Measurements from ENCODE around the gene CD6.

Gene CD6

DNA sequence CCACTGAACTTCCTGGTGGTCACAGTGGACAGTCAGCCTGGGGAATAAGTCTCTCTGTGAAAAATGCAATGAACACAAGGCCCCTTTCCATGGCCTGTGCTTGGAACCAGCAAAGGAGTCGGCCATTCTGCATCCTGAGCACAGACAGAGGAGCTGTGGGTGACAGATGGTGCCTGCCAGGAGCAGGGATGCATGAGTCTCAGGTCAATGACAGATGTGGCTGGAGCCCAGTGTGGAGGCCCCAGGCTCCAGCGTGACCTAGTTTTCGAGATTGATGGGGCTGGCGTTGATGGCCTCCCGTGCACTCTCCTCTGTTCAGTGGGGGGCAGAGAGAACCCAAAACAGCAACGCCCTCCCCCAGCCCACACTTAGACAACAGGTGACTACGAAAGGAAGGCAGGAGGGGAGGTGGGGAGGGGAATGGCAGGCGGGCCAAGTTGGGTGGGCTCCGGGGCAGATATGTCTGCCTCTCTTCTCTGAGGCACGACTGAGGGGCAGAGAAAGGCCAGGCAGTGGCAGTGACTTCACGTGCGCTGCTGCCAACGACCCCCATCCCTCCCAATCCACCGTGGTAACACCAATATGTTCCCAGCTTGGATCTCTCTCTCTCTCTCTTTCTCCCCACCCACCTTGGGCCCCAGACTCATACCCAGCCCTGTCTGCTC lies 96.4 kb downstream of the CD6 start:
- Histone ChIP-seq H3K4me3 (ENCODE audit: low read length) (no peak overlapping the region), H3K27ac (ENCODE audit: low read depth, low read length) (no peak overlapping the region), H3K27me3 (ENCODE audit: control insufficient read depth, insufficient read depth, low read length) (no peaks in the 10 kb centered on the region), H3K9ac (ENCODE audit: low read length) (no peak overlapping the region), H3K4me1 (ENCODE audit: control insufficient read depth, insufficient read depth, low read length) (peaks cover 14% of the 10 kb centered on the region), H3K36me3 (ENCODE audit: control insufficient read depth, insufficient read depth, low read length) (no peaks in the 10 kb centered on the region)

DNA sequence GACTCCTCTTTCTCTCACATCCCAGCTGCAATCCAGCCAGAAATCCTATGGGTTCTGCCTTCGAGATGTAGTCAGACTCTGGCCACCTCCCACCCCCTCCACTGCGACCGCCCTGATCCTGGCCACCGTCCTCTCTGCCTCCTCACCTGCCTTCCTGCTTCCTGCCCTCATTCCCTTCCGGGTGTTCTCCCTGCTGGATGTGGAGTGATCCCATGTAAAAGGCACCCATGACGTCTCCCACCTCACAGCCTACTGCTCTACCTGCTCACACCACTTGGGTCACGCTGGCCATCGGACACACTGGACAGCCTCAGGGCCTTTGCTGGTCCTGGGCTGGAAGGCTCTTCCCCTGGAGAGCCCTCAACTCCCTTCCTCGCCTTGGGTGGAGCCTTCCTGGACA lies 97.1 kb downstream of the CD6 start:
- no peak overlapping the region for H3K27ac ChIP-seq (ENCODE audit: low read depth, low read length)
- no peaks in the 10 kb centered on the region for H3K36me3 ChIP-seq (ENCODE audit: control insufficient read depth, insufficient read depth, low read length)
- no peak overlapping the region for H3K9ac ChIP-seq (ENCODE audit: low read length)
- H3K4me3 ChIP-seq (ENCODE audit: low read length): no peak overlapping the region
- peaks cover 15% of the 10 kb centered on the region for H3K4me1 ChIP-seq (ENCODE audit: control insufficient read depth, insufficient read depth, low read length)
- no peaks in the 10 kb centered on the region for H3K27me3 ChIP-seq (ENCODE audit: control insufficient read depth, insufficient read depth, low read length)

DNA sequence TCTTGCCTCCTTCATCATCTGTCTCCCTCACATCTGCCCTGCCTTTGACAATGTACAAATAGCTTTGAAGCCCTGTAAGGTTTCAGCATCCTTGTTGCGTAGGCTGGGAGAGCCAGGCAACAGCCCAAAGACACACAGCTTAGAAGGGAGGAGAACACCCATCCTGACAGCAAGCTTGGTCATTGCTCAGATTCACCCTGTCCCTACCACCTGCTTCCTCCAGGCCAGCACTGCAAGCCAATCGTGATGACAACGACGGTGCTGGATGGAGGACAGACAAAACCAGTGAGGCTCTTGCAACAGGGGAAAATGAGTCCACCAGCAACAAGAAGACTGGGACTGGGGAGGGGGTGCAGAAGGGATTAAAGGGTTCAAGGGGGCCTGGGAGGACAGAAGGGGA lies 97.9 kb downstream of the CD6 start:
- no peaks in the 10 kb centered on the region for H3K27me3 ChIP-seq (ENCODE audit: control insufficient read depth, insufficient read depth, low read length)
- peaks cover 15% of the 10 kb centered on the region for H3K4me1 ChIP-seq (ENCODE audit: control insufficient read depth, insufficient read depth, low read length)
- no peak overlapping the region for H3K9ac ChIP-seq (ENCODE audit: low read length)
- H3K4me3 ChIP-seq (ENCODE audit: low read length): no peak overlapping the region
- no peaks in the 10 kb centered on the region for H3K36me3 ChIP-seq (ENCODE audit: control insufficient read depth, insufficient read depth, low read length)
- no peak overlapping the region for H3K27ac ChIP-seq (ENCODE audit: low read depth, low read length)
